Natural killer cell treated with Interleukin-12 subunit alpha and Interleukin-12 subunit beta and Interleukin-15 and Interleukin-18, amount 100 ng/mL, for 72 hours (primary cell): ENCODE results near the gene SH2D1B. TPM values are rescaled to one million over a fixed set of nuclear protein-coding genes. Genes with fewer than 3 reads are reported as not detected.

ENCODE experiments used
- ATAC-seq, 2 donors: fragments of 150-1000 bp; cut with Tn5 transposase in 1 of 2; sonication (Bioruptor Pico), chemical (Tn5 transposase) in 1 of 2; 2 replicates each; pipeline ENCODE4 v1.10.0; 2021
- DNase-seq: peaks from one replicate; pipeline ENCODE4 v3.0.0; 2022; ENCODE audit warnings: low spot score
- H3K27ac Mint-ChIP-seq, 2 donors: 1 replicate in 1 of 2; 2 replicates in 1 of 2; pipeline ENCODE4 v1.8.0; 2022; ENCODE audit warnings: mixed read lengths in 2 of 2, mild to moderate bottlenecking in 1 of 2, moderate library complexity in 1 of 2
- H3K27me3 Mint-ChIP-seq, 2 donors: 1 replicate in 1 of 2; 2 replicates in 1 of 2; pipeline ENCODE4 v1.8.0; 2022; ENCODE audit warnings: mixed read lengths in 2 of 2
- H3K36me3 Mint-ChIP-seq: one replicate; pipeline ENCODE4 v1.8.0; 2022; ENCODE audit warnings: mixed read lengths
- H3K4me1 Mint-ChIP-seq, 2 donors: 1 replicate in 1 of 2; 2 replicates in 1 of 2; pipeline ENCODE4 v1.8.0; 2022; ENCODE audit warnings: low read depth in 2 of 2, mixed read lengths in 2 of 2, mild to moderate bottlenecking in 1 of 2
- H3K4me3 Mint-ChIP-seq: one replicate; pipeline ENCODE4 v1.8.0; 2022; ENCODE audit warnings: mixed read lengths
- H3K9me3 Mint-ChIP-seq: 2 replicates; pipeline ENCODE4 v1.8.0; 2022; ENCODE audit warnings: mixed read lengths
- total RNA-seq, 2 donors: library from RNA; stranded (reverse); gene quantifications; one replicate each; pipeline ENCODE4 v1.2.3, GENCODE V29; 2022

Gene SH2D1B
- total RNA-seq, 2 donors from 2014 or later, result 12.7 to 19.5 TPM

- H3K4me1 Mint-ChIP-seq, result peaks cover 6 to 10% of the 10 kb centered on the region in 2 donors
- ATAC-seq (no peak), DNase-seq (no peak)
- H3K27ac Mint-ChIP-seq, result no peak overlapping the region
- H3K9me3 Mint-ChIP-seq, result no peaks in the 10 kb centered on the region
- no peaks in the 10 kb centered on the region for H3K36me3 Mint-ChIP-seq
- H3K4me3 Mint-ChIP-seq, result no peak overlapping the region
- peaks cover 0 to 2% of the 10 kb centered on the region in 2 donors for H3K27me3 Mint-ChIP-seq
Observed at GRCh38 chr1:162370161-162370560, 41.8 kb downstream of the SH2D1B start.

GRCh38 chr1:162369571-162369970 lies 42.4 kb downstream of the SH2D1B start:
- no peak for DNase-seq
- Mint-ChIP-seq H3K27ac (no peak overlapping the region), H3K9me3 (no peaks in the 10 kb centered on the region), H3K4me1 (peaks cover 6 to 10% of the 10 kb centered on the region in 2 donors), H3K36me3 (no peaks in the 10 kb centered on the region), H3K27me3 (peaks cover 0 to 2% of the 10 kb centered on the region in 2 donors), H3K4me3 (no peak overlapping the region)
- ATAC-seq, result no peak

GRCh38 chr1:162368451-162368850 lies 43.5 kb downstream of the SH2D1B start:
- ATAC-seq (no peak), DNase-seq (no peak)
- Mint-ChIP-seq H3K9me3 (no peaks in the 10 kb centered on the region), H3K27me3 (peaks cover 0 to 2% of the 10 kb centered on the region in 2 donors), H3K4me3 (no peak overlapping the region), H3K4me1 (peaks cover 6 to 10% of the 10 kb centered on the region in 2 donors), H3K36me3 (no peaks in the 10 kb centered on the region), H3K27ac (no peak overlapping the region)

GRCh38 chr1:162367772-162368171 lies 44.2 kb downstream of the SH2D1B start:
- no peak for ATAC-seq
- no peak overlapping the region for H3K27ac Mint-ChIP-seq
- peaks cover 0 to 2% of the 10 kb centered on the region in 2 donors for H3K27me3 Mint-ChIP-seq
- H3K4me1 Mint-ChIP-seq, result peaks cover 4 to 8% of the 10 kb centered on the region in 2 donors
- no peak overlapping the region for H3K4me3 Mint-ChIP-seq
- DNase-seq, result no peak
- H3K9me3 Mint-ChIP-seq, result no peaks in the 10 kb centered on the region
- no peaks in the 10 kb centered on the region for H3K36me3 Mint-ChIP-seq

GRCh38 chr1:162367073-162367472 lies 44.9 kb downstream of the SH2D1B start:
- no peak overlapping the region for H3K27ac Mint-ChIP-seq
- no peaks in the 10 kb centered on the region for H3K36me3 Mint-ChIP-seq
- H3K27me3 Mint-ChIP-seq, result no peaks in the 10 kb centered on the region
- peak overlapping the region; percentile 70 for H3K4me3 Mint-ChIP-seq
- H3K4me1 Mint-ChIP-seq, result peaks cover 0 to 3% of the 10 kb centered on the region in 2 donors
- ATAC-seq, result peak in 1 of 2 donors; percentile 63
- DNase-seq, result no peak
- H3K9me3 Mint-ChIP-seq, result no peaks in the 10 kb centered on the region

- peak in 1 of 2 donors; percentile 47 for ATAC-seq
- peak overlapping the region; percentile 70 for H3K4me3 Mint-ChIP-seq
- no peaks in the 10 kb centered on the region for H3K9me3 Mint-ChIP-seq
- H3K27ac Mint-ChIP-seq, result no peak overlapping the region
- H3K4me1 Mint-ChIP-seq, result peaks cover 0 to under 1% of the 10 kb centered on the region in 2 donors
- DNase-seq, result no peak
- H3K27me3 Mint-ChIP-seq, result no peaks in the 10 kb centered on the region
- no peaks in the 10 kb centered on the region for H3K36me3 Mint-ChIP-seq
Observed at GRCh38 chr1:162366671-162367070, 45.3 kb downstream of the SH2D1B start.

GRCh38 chr1:162366149-162366548 lies 45.8 kb downstream of the SH2D1B start:
- no peak overlapping the region for H3K4me3 Mint-ChIP-seq
- DNase-seq (no peak), ATAC-seq (no peak)
- H3K27me3 Mint-ChIP-seq, result no peaks in the 10 kb centered on the region
- no peak overlapping the region for H3K27ac Mint-ChIP-seq
- no peaks in the 10 kb centered on the region for H3K36me3 Mint-ChIP-seq
- H3K9me3 Mint-ChIP-seq, result no peaks in the 10 kb centered on the region
- H3K4me1 Mint-ChIP-seq, result no peaks in the 10 kb centered on the region

GRCh38 chr1:162365284-162366020 lies 46.5 kb downstream of the SH2D1B start:
- ATAC-seq, result no peak
- H3K27ac Mint-ChIP-seq, result no peak overlapping the region
- no peaks in the 10 kb centered on the region for H3K36me3 Mint-ChIP-seq
- H3K4me3 Mint-ChIP-seq, result no peak overlapping the region
- DNase-seq, result no peak
- no peaks in the 10 kb centered on the region for H3K4me1 Mint-ChIP-seq
- H3K27me3 Mint-ChIP-seq, result no peaks in the 10 kb centered on the region
- H3K9me3 Mint-ChIP-seq, result no peaks in the 10 kb centered on the region

GRCh38 chr1:162364498-162364897 lies 47.4 kb downstream of the SH2D1B start:
- H3K27me3 Mint-ChIP-seq, result no peaks in the 10 kb centered on the region
- no peaks in the 10 kb centered on the region for H3K4me1 Mint-ChIP-seq
- H3K36me3 Mint-ChIP-seq, result no peaks in the 10 kb centered on the region
- H3K4me3 Mint-ChIP-seq, result no peak overlapping the region
- DNase-seq, result no peak
- no peak for ATAC-seq
- H3K27ac Mint-ChIP-seq, result peak overlapping the region in 1 of 2 donors; percentile 61
- no peaks in the 10 kb centered on the region for H3K9me3 Mint-ChIP-seq

- no peaks in the 10 kb centered on the region for H3K36me3 Mint-ChIP-seq
- H3K9me3 Mint-ChIP-seq, result no peaks in the 10 kb centered on the region
- no peaks in the 10 kb centered on the region for H3K27me3 Mint-ChIP-seq
- ATAC-seq, result no peak
- H3K4me3 Mint-ChIP-seq, result no peak overlapping the region
- no peak for DNase-seq
- H3K27ac Mint-ChIP-seq, result peak overlapping the region in 1 of 2 donors; percentile 61
- no peaks in the 10 kb centered on the region for H3K4me1 Mint-ChIP-seq
Observed at GRCh38 chr1:162363823-162364222, 48.1 kb downstream of the SH2D1B start.

- ATAC-seq (no peak), DNase-seq (no peak)
- no peaks in the 10 kb centered on the region for H3K9me3 Mint-ChIP-seq
- no peak overlapping the region for H3K4me3 Mint-ChIP-seq
- peaks cover 5% of the 10 kb centered on the region in 2 donors for H3K27me3 Mint-ChIP-seq
- H3K36me3 Mint-ChIP-seq, result no peaks in the 10 kb centered on the region
- no peak overlapping the region for H3K27ac Mint-ChIP-seq
- peaks cover 0 to 7% of the 10 kb centered on the region in 2 donors for H3K4me1 Mint-ChIP-seq
Observed at GRCh38 chr1:162361349-162361748, 50.6 kb downstream of the SH2D1B start.

GRCh38 chr1:162360874-162361260 lies 51.1 kb downstream of the SH2D1B start:
- H3K36me3 Mint-ChIP-seq, result no peaks in the 10 kb centered on the region
- DNase-seq, result no peak
- ATAC-seq, result no peak
- H3K9me3 Mint-ChIP-seq, result no peaks in the 10 kb centered on the region
- no peak overlapping the region for H3K4me3 Mint-ChIP-seq
- H3K27me3 Mint-ChIP-seq, result peaks cover 5% of the 10 kb centered on the region in 2 donors
- H3K27ac Mint-ChIP-seq, result no peak overlapping the region
- H3K4me1 Mint-ChIP-seq, result peaks cover 0 to 7% of the 10 kb centered on the region in 2 donors

GRCh38 chr1:162360237-162360873 lies 51.6 kb downstream of the SH2D1B start:
- H3K27ac Mint-ChIP-seq, result no peak overlapping the region
- no peaks in the 10 kb centered on the region for H3K36me3 Mint-ChIP-seq
- DNase-seq, result no peak
- H3K4me1 Mint-ChIP-seq, result peaks cover 0 to 7% of the 10 kb centered on the region in 2 donors
- no peaks in the 10 kb centered on the region for H3K9me3 Mint-ChIP-seq
- no peak overlapping the region for H3K4me3 Mint-ChIP-seq
- ATAC-seq, result peak in 1 of 2 donors; percentile 31
- peaks cover 5% of the 10 kb centered on the region in 2 donors for H3K27me3 Mint-ChIP-seq

GRCh38 chr1:162359523-162360236 lies 52.3 kb downstream of the SH2D1B start:
- peaks cover 0 to 7% of the 10 kb centered on the region in 2 donors for H3K4me1 Mint-ChIP-seq
- H3K27me3 Mint-ChIP-seq, result peaks cover 5% of the 10 kb centered on the region in 2 donors
- no peaks in the 10 kb centered on the region for H3K36me3 Mint-ChIP-seq
- H3K4me3 Mint-ChIP-seq, result no peak overlapping the region
- no peak overlapping the region for H3K27ac Mint-ChIP-seq
- ATAC-seq, result no peak
- DNase-seq, result no peak
- H3K9me3 Mint-ChIP-seq, result no peaks in the 10 kb centered on the region
